Natural killer cell treated with Interleukin-12 subunit alpha and Interleukin-12 subunit beta and Interleukin-15 and Interleukin-18, amount 100 ng/mL, for 72 hours (primary cell): ENCODE results near the gene STX1B. TPM values are rescaled to one million over a fixed set of nuclear protein-coding genes. Genes with fewer than 3 reads are reported as not detected.
A peak's percentile ranks its signal among the peaks of the same experiment; 100 is the strongest.

Source experiments
- ATAC-seq, 2 donors: fragments of 150-1000 bp; cut with Tn5 transposase in 1 of 2; sonication (Bioruptor Pico), chemical (Tn5 transposase) in 1 of 2; 2 replicates each; pipeline ENCODE4 v1.10.0; 2021
- DNase-seq: peaks from one replicate; pipeline ENCODE4 v3.0.0; 2022; ENCODE audit warnings: low spot score
- H3K27ac Mint-ChIP-seq, 2 donors: 1 replicate in 1 of 2; 2 replicates in 1 of 2; pipeline ENCODE4 v1.8.0; 2022; ENCODE audit warnings: mixed read lengths in 2 of 2, mild to moderate bottlenecking in 1 of 2, moderate library complexity in 1 of 2
- H3K27me3 Mint-ChIP-seq, 2 donors: 1 replicate in 1 of 2; 2 replicates in 1 of 2; pipeline ENCODE4 v1.8.0; 2022; ENCODE audit warnings: mixed read lengths in 2 of 2
- H3K36me3 Mint-ChIP-seq: one replicate; pipeline ENCODE4 v1.8.0; 2022; ENCODE audit warnings: mixed read lengths
- H3K4me1 Mint-ChIP-seq, 2 donors: 1 replicate in 1 of 2; 2 replicates in 1 of 2; pipeline ENCODE4 v1.8.0; 2022; ENCODE audit warnings: low read depth in 2 of 2, mixed read lengths in 2 of 2, mild to moderate bottlenecking in 1 of 2
- H3K4me3 Mint-ChIP-seq: one replicate; pipeline ENCODE4 v1.8.0; 2022; ENCODE audit warnings: mixed read lengths
- H3K9me3 Mint-ChIP-seq: 2 replicates; pipeline ENCODE4 v1.8.0; 2022; ENCODE audit warnings: mixed read lengths
- total RNA-seq, 2 donors: library from RNA; stranded (reverse); gene quantifications; one replicate each; pipeline ENCODE4 v1.2.3, GENCODE V29; 2022

Gene STX1B
- total RNA-seq, 2 donors from 2014 or later = 0.05 to 0.50 TPM

DNA sequence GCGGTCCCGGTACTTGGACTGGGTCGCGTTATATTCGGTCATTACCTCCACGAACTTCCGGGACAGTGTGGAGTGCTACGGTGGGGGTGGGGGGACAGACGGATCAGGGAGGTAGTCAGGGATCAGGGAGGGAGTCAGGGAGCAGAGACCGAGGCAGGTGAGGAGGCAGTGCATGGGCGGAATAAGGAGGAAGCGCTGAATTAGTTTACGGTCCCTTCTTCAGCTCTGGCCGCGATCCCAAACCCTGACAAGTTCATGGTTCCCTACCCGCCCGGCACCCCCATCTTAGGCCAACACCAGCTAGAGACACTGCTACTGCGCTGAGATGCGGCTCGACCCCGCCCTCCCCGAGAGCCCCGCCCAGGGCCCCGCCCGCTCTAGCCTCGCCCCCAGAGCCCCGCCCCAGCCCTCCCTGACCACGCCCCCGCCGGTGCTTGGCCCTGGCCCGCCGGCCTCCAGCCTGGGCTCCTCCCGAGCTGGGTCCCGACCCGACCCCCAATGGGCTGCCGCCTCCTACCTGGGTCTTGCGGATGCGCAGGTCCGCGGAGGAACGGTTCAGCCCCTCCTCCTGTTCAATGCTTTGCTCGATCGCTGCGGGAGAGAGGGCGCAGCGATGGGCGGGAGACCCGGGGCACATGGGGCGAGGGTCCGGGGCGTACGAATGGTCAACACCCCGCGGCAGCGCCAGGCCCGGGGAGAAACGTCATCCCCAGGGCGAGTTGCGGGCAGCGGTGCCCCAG, 13.3 kb downstream of the STX1B start:
- peaks cover 10 to 14% of the 10 kb centered on the region in 2 donors for H3K4me1 Mint-ChIP-seq
- no peak overlapping the region for H3K27ac Mint-ChIP-seq
- ATAC-seq (peak; percentile 95 to 96), DNase-seq (peak; percentile 72)
- no peaks in the 10 kb centered on the region for H3K9me3 Mint-ChIP-seq
- peak overlapping the region; percentile 79 for H3K4me3 Mint-ChIP-seq
- no peaks in the 10 kb centered on the region for H3K36me3 Mint-ChIP-seq
- H3K27me3 Mint-ChIP-seq = peaks cover 0 to 5% of the 10 kb centered on the region in 2 donors

DNA sequence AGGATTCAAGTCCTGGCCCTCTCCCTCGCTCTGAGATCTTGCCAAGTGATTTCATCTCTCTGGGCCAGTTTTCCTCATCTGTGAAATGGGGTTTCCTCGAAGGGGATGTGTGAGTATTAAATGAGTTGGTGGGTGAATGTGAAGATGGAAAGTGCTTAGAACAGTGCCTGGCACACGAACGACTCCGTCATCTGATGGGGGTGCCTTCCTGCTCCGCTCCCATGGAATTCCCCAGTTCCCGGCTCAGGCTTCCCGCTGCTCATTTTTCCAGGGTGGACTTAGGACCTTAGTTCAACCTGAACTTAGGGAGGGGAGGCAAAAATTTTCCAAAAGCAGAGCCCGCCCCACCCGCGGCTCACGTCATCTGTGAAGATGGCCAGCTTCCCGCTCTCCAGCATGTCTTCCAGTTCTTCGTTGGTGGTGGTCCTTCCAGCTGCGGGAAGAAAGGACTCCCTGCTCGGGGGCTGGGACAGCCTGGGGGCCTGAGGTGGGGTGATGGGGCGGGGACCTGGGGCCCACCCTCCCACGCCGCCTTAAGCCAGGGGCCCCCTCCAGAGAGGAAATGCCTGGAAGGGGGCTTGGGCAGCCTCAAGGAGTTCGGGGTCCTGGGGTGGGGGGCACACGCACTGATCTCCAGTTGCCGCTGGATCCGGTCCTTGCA, 14.0 kb downstream of the STX1B start:
- H3K4me3 Mint-ChIP-seq = peak overlapping the region; percentile 79
- H3K36me3 Mint-ChIP-seq = no peaks in the 10 kb centered on the region
- peak overlapping the region in 1 of 2 donors; percentile 18 for H3K27ac Mint-ChIP-seq
- peaks cover 10 to 14% of the 10 kb centered on the region in 2 donors for H3K4me1 Mint-ChIP-seq
- no peak for ATAC-seq
- no peak for DNase-seq
- peaks cover 0 to 4% of the 10 kb centered on the region in 2 donors for H3K27me3 Mint-ChIP-seq
- no peaks in the 10 kb centered on the region for H3K9me3 Mint-ChIP-seq

DNA sequence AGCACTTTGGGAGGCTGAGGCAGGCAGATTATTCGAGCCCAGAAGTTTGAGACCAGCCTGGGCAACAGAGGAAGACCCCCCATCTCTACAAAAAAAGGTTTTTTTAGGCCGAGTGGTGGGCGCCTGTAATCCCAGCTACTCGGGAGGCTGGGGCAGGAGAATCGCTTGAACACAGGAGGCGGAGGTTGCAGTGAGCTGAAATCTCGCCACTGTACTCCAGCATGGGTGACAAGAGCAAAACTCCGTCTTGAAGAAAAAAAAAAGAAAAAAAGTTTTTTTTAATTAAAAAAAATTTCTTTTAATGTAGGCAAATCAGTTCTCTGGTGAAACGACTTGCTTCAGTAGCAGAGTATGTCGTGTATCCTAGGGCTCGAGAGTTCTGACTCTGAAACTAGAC, 14.5 kb downstream of the STX1B start:
- Mint-ChIP-seq H3K27ac (peak overlapping the region in 1 of 2 donors; percentile 18), H3K27me3 (peaks cover 0 to 4% of the 10 kb centered on the region in 2 donors)

DNA sequence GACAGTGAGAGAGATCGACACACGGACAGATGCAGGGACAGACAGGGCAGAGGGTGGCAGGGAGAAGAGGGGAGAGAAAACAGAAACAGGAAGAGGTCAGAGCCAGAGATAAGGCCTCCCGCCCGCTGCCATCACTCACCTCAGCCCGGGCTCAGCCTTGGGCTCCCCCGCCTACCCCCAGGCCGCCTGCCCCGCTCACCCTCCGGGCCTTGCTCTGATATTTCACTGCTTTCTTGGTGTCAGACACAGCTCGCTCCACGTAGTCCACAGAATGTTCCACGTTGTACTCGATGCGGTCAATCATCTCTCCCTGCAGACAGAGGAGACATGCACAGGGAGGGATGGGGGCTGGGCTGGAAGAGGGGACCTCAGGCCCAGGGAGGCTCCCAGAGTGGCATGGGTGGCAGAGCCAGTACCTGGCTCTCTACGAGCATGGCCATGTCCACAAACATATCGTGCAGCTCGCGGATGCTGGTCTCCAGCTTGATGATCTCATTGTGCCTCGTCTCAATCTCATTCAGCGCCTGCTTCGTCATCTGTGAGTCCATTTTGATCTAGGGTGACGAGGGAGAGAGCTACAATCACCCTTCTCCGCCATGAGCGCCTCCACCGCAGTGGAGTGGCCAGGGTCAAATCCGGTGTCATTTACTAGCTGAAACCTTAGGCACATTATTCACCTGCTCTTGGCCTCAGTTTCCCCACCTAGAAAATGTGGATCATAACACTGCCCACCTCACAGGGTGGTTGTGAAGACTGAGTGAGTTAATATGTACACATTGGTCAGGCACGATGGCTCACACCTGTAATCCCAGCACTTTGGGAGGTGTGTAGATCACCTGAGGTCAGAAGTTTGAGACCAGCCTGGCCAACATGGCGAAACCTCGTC, 17.3 kb downstream of the STX1B start:
- H3K4me1 Mint-ChIP-seq = peaks cover 14 to 15% of the 10 kb centered on the region in 2 donors
- peaks cover 0 to 4% of the 10 kb centered on the region in 2 donors for H3K27me3 Mint-ChIP-seq

More for the DNA sequence above, 14.5 kb downstream of the STX1B start:
- Mint-ChIP-seq H3K4me1 (peaks cover 14 to 15% of the 10 kb centered on the region in 2 donors), H3K36me3 (no peaks in the 10 kb centered on the region), H3K4me3 (peak overlapping the region; percentile 79), H3K9me3 (no peaks in the 10 kb centered on the region)
- no peak for ATAC-seq
- DNase-seq = no peak

DNA sequence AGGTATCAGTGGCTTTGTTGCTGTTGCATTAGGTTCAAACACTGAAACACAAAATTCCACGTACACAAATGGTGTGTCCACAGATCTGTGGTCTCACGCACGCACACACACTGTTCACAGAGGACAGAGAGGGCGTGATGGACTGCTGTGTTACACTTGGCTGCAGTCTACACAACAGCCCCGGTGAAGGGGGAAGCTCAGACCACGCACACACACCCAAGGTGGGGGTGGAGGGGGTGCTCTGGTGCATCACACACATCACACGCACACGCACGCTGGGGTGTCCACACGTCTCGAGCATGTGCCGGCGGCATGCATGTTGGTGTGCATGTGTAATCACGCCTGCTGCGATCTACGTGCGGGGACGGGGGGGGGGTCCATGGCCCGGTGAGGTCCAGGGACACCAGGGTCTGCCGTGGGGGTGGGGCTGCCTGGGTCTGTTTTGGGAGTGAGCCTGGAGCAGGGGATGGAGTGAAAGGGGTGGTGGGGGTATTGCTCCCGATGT, 18.1 kb downstream of the STX1B start:
- H3K36me3 Mint-ChIP-seq = no peaks in the 10 kb centered on the region
- peaks cover 0 to 4% of the 10 kb centered on the region in 2 donors for H3K27me3 Mint-ChIP-seq
- peaks cover 14 to 15% of the 10 kb centered on the region in 2 donors for H3K4me1 Mint-ChIP-seq
- DNase-seq (no peak), ATAC-seq (no peak)
- H3K27ac Mint-ChIP-seq = peak overlapping the region in 1 of 2 donors; percentile 49
- H3K9me3 Mint-ChIP-seq = no peaks in the 10 kb centered on the region
- no peak overlapping the region for H3K4me3 Mint-ChIP-seq

More for the DNA sequence above, 17.3 kb downstream of the STX1B start:
- Mint-ChIP-seq H3K27ac (peak overlapping the region; percentile 19 to 49), H3K9me3 (no peaks in the 10 kb centered on the region), H3K36me3 (no peaks in the 10 kb centered on the region), H3K4me3 (no peak overlapping the region)
- ATAC-seq (no peak), DNase-seq (no peak)

DNA sequence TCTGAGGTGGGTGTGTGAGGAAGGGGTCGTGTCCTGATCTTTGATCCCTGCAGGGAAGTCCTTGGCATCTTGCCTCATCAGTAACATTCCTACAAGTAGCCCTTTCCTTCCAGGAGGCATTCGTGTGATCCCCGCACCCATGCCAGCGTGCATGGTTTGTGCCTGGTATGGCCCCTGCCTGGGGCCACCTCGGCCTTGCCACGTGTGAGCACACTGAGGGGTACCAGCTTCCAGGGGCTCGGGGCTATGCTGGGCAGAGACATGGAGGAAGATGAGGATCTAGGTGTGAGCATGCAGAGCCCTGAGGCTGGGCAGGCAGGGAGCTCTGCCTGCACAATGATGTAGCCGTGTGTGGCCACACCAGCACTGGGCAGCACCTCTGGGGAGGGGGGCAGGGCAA, 19.4 kb downstream of the STX1B start:
- H3K9me3 Mint-ChIP-seq = no peaks in the 10 kb centered on the region
- no peaks in the 10 kb centered on the region for H3K36me3 Mint-ChIP-seq
- no peak for DNase-seq
- no peak overlapping the region for H3K4me3 Mint-ChIP-seq
- no peak overlapping the region for H3K27ac Mint-ChIP-seq
- H3K27me3 Mint-ChIP-seq = no peaks in the 10 kb centered on the region
- ATAC-seq = no peak
- H3K4me1 Mint-ChIP-seq = peaks cover 9 to 11% of the 10 kb centered on the region in 2 donors

DNA sequence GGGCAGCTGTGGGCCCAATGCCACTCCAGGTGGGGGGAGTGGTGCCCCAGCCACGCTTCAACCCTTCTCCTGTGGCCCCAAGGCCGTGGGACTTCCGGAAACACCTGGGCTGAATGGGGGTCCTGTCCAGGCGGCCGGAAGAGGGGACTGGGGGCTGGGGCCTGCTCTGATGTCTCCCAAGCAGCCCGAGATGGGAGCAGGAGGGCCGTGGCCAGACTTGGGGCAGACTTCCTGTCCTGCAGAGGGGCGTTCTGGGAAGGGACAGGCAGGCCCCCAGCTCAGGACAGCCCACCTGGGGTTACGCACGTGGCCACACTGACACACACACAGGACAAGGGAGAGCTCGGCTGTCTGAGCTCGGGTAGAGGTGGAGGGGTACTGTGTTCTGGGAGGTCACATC, 20.3 kb downstream of the STX1B start:
- Mint-ChIP-seq H3K36me3 (no peaks in the 10 kb centered on the region), H3K27ac (no peak overlapping the region), H3K27me3 (no peaks in the 10 kb centered on the region), H3K9me3 (no peaks in the 10 kb centered on the region), H3K4me1 (peaks cover 8 to 11% of the 10 kb centered on the region in 2 donors), H3K4me3 (no peak overlapping the region)
- ATAC-seq (no peak), DNase-seq (no peak)

DNA sequence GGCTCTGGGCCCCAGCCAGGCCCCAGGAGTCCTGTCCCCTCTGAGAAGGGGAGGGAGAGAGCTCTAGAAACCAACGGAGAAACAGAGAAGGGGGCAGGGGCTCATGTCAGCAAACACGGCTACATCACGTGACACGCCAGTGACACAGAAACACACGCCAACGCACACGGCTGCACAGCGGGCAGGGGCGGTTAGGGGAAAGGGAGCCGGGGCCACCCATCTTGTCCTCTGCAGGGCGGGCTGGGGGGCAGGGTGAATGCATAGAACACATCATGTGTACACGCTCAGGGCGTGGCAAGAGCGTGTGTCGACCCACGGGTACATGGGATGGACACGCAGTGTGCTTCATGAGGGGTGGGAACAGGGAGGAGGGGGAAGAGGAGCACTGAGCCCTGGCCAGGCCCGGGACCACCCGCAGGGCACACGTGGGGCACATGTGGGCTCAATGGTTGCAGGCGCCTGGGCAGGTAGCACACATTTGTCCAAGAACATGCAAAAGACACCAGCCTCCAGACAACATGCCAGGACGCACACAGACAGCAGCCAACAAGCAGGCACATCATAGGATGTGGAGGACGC, 20.9 kb downstream of the STX1B start:
- Mint-ChIP-seq H3K27me3 (no peaks in the 10 kb centered on the region), H3K27ac (no peak overlapping the region), H3K9me3 (no peaks in the 10 kb centered on the region), H3K4me3 (no peak overlapping the region), H3K36me3 (no peaks in the 10 kb centered on the region), H3K4me1 (peaks cover 2 to 9% of the 10 kb centered on the region in 2 donors)
- DNase-seq (no peak), ATAC-seq (no peak)

DNA sequence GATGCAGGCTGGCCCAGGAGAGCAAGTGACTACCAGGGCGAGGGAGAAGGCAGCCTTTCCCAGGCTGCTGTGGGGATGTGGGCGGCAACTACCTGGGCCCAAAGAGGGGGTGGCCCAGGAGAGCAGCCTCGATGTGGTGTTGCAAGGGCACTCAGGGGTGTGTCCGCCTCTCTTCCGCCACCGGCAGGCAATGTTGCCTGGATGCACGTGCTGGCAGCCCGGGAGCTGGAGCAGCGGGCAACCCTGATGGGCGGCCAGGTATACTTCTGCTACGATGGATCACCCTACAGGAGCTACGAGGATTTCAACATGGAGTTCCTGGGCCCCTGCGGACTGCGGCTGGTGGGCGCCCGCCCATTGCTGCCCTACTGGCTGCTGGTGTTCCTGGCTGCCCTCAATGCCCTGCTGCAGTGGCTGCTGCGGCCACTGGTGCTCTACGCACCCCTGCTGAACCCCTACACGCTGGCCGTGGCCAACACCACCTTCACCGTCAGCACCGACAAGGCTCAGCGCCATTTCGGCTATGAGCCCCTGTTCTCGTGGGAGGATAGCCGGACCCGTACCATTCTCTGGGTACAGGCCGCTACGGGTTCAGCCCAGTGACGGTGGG, 22.8 kb downstream of the STX1B start:
- no peaks in the 10 kb centered on the region for H3K36me3 Mint-ChIP-seq
- no peak for DNase-seq
- no peak overlapping the region for H3K27ac Mint-ChIP-seq
- H3K9me3 Mint-ChIP-seq = no peaks in the 10 kb centered on the region
- no peak overlapping the region for H3K4me3 Mint-ChIP-seq
- ATAC-seq = no peak
- no peaks in the 10 kb centered on the region for H3K27me3 Mint-ChIP-seq
- peaks cover 0 to 10% of the 10 kb centered on the region in 2 donors for H3K4me1 Mint-ChIP-seq

DNA sequence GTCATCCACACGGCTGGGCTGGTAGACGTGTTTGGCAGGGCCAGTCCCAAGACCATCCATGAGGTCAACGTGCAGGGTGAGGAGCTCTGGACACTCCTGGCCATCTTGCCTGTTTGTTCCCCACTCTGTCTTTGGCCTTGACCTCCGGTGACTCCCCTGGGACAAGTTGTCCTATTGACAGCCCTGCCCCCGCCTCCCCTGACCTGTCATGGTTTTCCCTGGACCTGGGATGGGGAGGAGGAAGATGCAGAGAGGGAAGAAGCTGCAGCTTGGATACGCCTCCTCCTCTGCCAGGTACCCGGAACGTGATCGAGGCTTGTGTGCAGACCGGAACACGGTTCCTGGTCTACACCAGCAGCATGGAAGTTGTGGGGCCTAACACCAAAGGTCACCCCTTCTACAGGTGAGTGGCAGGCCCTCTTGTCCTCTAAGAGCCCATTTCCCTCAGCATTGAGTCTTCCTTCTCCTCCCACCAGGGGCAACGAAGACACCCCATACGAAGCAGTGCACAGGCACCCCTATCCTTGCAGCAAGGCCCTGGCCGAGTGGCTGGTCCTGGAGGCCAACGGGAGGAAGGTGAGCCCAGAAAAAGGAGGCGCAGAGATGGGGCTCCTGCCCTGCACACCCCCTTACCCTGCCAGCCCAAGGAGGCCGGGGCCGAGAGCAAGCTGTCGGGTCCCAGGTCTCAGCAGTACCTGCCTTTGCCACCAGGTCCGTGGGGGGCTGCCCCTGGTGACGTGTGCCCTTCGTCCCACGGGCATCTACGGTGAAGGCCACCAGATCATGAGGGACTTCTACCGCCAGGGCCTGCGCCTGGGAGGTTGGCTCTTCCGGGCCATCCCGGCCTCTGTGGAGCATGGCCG, 24.1 kb downstream of the STX1B start:
- Mint-ChIP-seq H3K27me3 (no peaks in the 10 kb centered on the region), H3K4me1 (peaks cover 0 to 11% of the 10 kb centered on the region in 2 donors), H3K36me3 (no peaks in the 10 kb centered on the region), H3K9me3 (no peaks in the 10 kb centered on the region), H3K4me3 (no peak overlapping the region), H3K27ac (no peak overlapping the region)
- no peak for DNase-seq
- no peak for ATAC-seq

DNA sequence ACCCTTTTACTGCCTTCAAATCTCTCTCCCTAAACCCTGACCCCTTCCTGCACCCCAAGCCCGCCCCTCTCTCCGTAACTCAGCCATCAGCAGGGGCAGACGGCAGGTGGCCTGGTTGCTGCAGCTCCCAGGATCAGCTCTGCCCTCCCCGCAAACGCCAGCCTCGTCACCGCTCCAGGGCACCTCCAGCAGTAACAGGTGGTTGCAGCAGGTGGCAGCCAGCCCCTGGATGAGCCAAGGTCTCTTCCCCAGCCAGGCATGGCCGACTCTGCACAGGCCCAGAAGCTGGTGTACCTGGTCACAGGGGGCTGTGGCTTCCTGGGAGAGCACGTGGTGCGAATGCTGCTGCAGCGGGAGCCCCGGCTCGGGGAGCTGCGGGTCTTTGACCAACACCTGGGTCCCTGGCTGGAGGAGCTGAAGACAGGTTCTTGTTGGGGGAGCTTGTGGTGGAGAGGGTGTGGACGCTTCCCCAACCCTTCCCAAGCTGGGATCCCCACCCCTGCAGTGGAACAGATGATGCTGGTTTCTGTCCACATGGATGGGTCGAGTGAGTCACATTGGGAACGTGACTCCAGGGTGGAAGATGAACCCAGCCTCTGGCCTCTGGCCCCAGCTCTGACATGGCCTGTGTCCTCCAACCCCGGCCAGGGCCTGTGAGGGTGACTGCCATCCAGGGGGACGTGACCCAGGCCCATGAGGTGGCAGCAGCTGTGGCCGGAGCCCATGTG, 24.9 kb downstream of the STX1B start:
- no peaks in the 10 kb centered on the region for H3K9me3 Mint-ChIP-seq
- no peaks in the 10 kb centered on the region for H3K27me3 Mint-ChIP-seq
- no peak overlapping the region for H3K27ac Mint-ChIP-seq
- H3K4me1 Mint-ChIP-seq = peaks cover 0 to 7% of the 10 kb centered on the region in 2 donors
- no peaks in the 10 kb centered on the region for H3K36me3 Mint-ChIP-seq
- no peak overlapping the region for H3K4me3 Mint-ChIP-seq
- ATAC-seq (no peak), DNase-seq (no peak)
